Upper lobe of right lung (tissue), 1 donor: ENCODE results near the gene A1BG. TPM values are rescaled to one million over a fixed set of nuclear protein-coding genes. Genes with fewer than 3 reads are reported as not detected.
A peak's percentile ranks its signal among the peaks of the same experiment; 100 is the strongest.
"Not testable (repeated sequence)": the region's sequence is repeated elsewhere in the genome, so short reads cannot be mapped to it uniquely, and the experiment has no call there.

ENCODE experiments used
- ATAC-seq: fragments of 200-7000 bp; cut with Tn5 transposase; one replicate; pipeline ENCODE4 v1.9.1; 2020; ENCODE audit warnings: mild to moderate bottlenecking, moderate library complexity
- DNase-seq: peaks from one replicate; pipeline ENCODE4 v3.0.0-alpha.2; 2020
- H3K27ac ChIP-seq: fragments of 200-600 bp; one replicate; pipeline ENCODE4 v1.8.0; 2022
- H3K27me3 ChIP-seq: fragments of 200-600 bp; one replicate; pipeline ENCODE4 v1.8.0; 2022; ENCODE audit warnings: mild to moderate bottlenecking
- H3K36me3 ChIP-seq: fragments of 200-600 bp; one replicate; pipeline ENCODE4 v1.8.0; 2022
- H3K4me1 ChIP-seq: fragments of 200-600 bp; one replicate; pipeline ENCODE4 v1.8.0; 2022
- H3K4me3 ChIP-seq: fragments of 200-600 bp; one replicate; pipeline ENCODE4 v1.8.0; 2022; ENCODE audit warnings: mild to moderate bottlenecking
- H3K9me3 ChIP-seq: fragments of 200-600 bp; one replicate; pipeline ENCODE4 v1.8.0; 2022
- intact Hi-C: fragments of 100-400 bp; cut with DNase I; formaldehyde crosslinking; loops from one replicate; pipeline ENCODE4 v1.11.0; 2022
- total RNA-seq: library from RNA; stranded (reverse); fragmentation: NEBNext Ultra II Directional; extraction: Animal tissue kit (Norgen Biotek cat#: 25700); gene quantifications from one replicate; pipeline ENCODE4 v1.2.1, GENCODE V29; 2021
- TF ChIP-seq, protein P1 (sequence below): fragments of 200-600 bp; IDR thresholded peaks from one replicate; pipeline ENCODE4 v1.8.0; 2022; ENCODE audit warnings: antibody characterized with exemption
- donor health status: DM: no; HTN: yes; CAD: no; lungs with severe emphysema.

Gene A1BG
- total RNA-seq, 1 donor from 2014 or later = 12.7 TPM

DNA sequence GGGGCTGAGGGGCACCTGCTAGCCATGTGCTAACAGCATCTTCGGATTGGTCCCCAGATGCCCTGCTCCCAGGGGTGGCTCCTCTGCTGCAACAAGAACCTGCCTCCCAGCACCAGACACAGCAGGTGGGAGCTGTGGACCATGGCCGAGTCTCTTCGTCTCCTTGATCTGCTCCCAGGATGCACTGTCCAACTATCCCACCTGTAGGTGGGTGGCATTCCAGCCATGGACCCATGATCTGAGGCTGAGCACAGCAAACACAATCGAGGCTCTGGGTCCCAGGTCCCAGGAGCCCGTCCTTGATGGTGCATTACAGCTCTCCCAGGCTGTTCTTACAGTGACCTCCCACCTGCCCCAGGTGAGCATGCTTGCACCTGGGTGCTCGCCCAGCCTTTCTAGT is 26.0 kb upstream of the A1BG start:
- Histone ChIP-seq H3K27me3 (no peaks in the 10 kb centered on the region), H3K4me3 (no peak overlapping the region), H3K4me1 (peaks cover 15% of the 10 kb centered on the region), H3K9me3 (no peaks in the 10 kb centered on the region), H3K27ac (no peak overlapping the region), H3K36me3 (no peaks in the 10 kb centered on the region)
- ATAC-seq (no peak), DNase-seq (no peak)
- intact Hi-C loops = no loop called here
- TF ChIP-seq, protein P1, sequence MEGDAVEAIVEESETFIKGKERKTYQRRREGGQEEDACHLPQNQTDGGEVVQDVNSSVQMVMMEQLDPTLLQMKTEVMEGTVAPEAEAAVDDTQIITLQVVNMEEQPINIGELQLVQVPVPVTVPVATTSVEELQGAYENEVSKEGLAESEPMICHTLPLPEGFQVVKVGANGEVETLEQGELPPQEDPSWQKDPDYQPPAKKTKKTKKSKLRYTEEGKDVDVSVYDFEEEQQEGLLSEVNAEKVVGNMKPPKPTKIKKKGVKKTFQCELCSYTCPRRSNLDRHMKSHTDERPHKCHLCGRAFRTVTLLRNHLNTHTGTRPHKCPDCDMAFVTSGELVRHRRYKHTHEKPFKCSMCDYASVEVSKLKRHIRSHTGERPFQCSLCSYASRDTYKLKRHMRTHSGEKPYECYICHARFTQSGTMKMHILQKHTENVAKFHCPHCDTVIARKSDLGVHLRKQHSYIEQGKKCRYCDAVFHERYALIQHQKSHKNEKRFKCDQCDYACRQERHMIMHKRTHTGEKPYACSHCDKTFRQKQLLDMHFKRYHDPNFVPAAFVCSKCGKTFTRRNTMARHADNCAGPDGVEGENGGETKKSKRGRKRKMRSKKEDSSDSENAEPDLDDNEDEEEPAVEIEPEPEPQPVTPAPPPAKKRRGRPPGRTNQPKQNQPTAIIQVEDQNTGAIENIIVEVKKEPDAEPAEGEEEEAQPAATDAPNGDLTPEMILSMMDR = no peak

DNA sequence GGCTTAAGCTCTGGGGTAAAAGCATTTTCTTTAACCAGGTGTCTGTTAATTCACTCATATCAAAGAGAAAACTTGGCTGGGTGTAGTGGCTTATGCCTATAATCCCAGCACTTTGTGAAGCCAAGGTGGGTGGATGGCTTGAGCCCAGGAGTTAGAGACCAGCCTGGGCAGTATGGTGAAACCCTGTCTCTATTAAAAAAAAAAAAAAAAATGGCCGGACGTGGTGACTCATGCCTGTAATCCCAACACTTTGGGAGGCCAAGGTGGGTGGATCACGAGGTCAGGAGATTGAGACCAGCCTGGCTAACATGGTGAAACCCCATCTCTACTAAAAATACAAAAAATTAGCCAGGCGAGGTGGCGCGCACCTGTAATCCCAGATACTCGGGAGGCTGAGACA is 23.4 kb upstream of the A1BG start:
- DNase-seq, intact Hi-C loops, H3K36me3 ChIP-seq, H3K4me3 ChIP-seq, H3K9me3 ChIP-seq, H3K4me1 ChIP-seq, H3K27ac ChIP-seq, H3K27me3 ChIP-seq, ATAC-seq: not testable (repeated sequence)

DNA sequence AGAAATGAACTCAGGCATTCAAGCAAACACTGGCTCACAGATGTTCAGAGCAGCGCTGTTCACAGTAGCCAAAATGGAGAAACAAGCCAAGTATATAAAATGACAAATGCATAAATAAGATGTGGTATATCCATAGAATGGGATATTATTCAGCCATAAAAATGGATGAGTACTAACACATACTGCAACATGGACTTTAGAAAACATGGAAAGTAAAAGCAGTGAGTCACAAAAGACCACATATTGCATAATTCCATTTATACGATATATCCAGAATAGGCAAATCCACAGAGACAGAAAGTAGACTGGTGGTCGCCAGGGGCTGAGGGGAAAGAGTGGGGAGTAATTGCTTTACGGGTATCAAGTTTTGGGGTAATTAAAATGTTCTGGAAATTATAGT is 20.9 kb upstream of the A1BG start:
- no peak overlapping the region for H3K27ac ChIP-seq
- no peaks in the 10 kb centered on the region for H3K4me1 ChIP-seq
- DNase-seq (no peak), ATAC-seq (no peak)
- intact Hi-C loops = no loop called here
- H3K9me3 ChIP-seq = no peaks in the 10 kb centered on the region
- TF ChIP-seq, protein P1 = no peak
- H3K4me3 ChIP-seq = no peak overlapping the region
- no peaks in the 10 kb centered on the region for H3K27me3 ChIP-seq
- H3K36me3 ChIP-seq = no peaks in the 10 kb centered on the region

DNA sequence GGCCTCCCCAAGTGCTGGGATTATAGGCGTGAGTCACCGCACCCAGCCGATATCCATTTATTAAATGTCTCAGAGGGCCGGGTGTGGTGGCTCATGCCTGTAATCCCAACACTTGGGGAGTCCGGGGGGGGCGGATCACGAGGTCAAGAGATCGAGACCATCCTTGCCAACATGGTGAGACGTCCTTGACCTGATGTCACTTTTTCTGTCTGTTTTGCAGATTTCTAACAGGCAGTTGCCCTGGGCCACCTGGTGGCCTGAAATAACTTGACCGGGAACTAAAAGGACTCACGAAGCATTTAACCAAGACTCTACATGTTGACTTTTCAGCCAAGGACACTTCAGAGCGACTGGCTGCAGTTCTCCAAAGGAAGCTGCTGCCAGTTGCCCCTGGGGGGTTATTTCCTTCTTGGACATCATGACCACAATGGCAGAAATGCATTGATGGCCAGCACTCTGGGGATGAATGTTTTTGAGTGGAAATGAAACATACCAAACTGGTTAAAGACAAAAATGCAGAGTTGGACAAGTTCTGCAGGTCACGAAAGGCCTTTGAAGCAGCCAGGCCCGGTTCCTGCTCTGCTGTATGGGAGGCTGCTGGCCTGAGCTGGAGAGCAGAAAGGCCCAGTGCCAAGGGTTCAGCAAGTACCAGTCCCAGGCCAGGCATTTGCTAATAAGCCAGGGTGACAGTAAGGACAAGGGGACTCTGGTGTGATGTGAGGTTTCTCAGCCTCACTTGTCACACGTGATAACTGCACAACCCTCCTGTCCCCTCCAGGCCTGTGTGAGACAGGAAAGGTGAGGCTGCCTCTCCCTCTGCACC is 19.2 kb upstream of the A1BG start:
- intact Hi-C loops = no loop called here
- DNase-seq (no peak), ATAC-seq (peak; percentile 80)
- Histone ChIP-seq H3K27ac (peak overlapping the region; percentile 26), H3K4me3 (no peak overlapping the region), H3K36me3 (no peaks in the 10 kb centered on the region), H3K27me3 (no peaks in the 10 kb centered on the region), H3K4me1 (no peaks in the 10 kb centered on the region), H3K9me3 (no peaks in the 10 kb centered on the region)
- TF ChIP-seq, protein P1 = peak; percentile 18

DNA sequence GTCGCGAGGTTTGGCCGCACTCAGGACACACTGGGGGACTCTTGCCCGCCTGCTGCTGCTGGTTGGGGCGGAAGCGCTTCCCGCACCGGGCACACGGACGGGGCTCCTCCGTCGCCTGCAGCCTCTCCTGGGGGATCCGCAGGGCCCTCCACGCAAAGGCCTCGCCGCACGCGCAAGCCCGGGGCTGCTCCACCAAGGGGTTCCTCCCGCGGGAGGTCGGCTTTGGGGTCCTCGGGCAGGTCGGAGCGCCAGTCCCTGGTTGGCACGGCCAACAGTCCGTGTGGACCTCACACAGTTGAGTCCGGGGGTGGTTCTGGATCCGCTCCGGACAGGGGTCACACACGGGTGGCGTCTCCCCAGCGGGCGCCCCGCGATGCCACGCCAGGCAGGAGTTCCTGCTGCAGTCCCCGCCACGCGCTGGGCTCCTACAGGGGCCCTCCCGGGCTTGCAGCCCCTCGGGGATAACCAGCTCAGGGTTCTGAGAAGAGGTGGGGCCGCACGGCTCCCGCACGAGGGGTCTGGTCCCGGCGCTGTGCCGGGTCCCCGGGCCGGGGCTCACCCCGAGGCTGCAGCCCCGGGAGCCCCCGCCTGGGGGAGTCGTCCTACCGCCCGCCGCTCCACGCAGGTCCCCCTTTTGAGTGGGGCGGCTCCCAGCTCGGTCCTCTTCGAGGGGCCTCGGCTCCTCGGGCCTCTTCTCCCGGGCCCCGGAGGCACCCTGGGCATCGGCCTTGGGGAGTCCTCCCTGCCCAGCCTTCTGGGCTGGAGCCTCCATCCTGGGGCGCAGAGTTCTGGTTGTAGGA is 15.5 kb upstream of the A1BG start:
- no peak overlapping the region for H3K4me3 ChIP-seq
- TF ChIP-seq, protein P1 = no peak
- H3K4me1 ChIP-seq = no peaks in the 10 kb centered on the region
- no peak overlapping the region for H3K27ac ChIP-seq
- DNase-seq (no peak), ATAC-seq (no peak)
- H3K36me3 ChIP-seq = no peaks in the 10 kb centered on the region
- no peaks in the 10 kb centered on the region for H3K27me3 ChIP-seq
- intact Hi-C loops = no loop called here
- H3K9me3 ChIP-seq = no peaks in the 10 kb centered on the region
